GM12874 (cell line): ENCODE measurements around the gene LRRC43.

Source experiments
- CTCF ChIP-seq: IDR thresholded peaks from 2 replicates; pipeline ENCODE4 v1.5.1; 2011; ENCODE audit warnings: low read depth, mild to moderate bottlenecking, control low read depth, low read length, moderate library complexity; ENCODE audit not compliant: insufficient read depth

LRRC43 gene

GRCh38 chr12:122189626-122190475 lies 6.9 kb downstream of the LRRC43 start:
- TF ChIP-seq CTCF: no peak

- TF ChIP-seq CTCF: peak; percentile 87
Observed at GRCh38 chr12:122190842-122191668, 8.1 kb downstream of the LRRC43 start.

- TF ChIP-seq CTCF: no peak
Observed at GRCh38 chr12:122192441-122192840, 9.5 kb downstream of the LRRC43 start.

GRCh38 chr12:122194804-122195203 lies 11.9 kb downstream of the LRRC43 start:
- no peak for TF ChIP-seq CTCF

GRCh38 chr12:122195405-122195804 lies 12.5 kb downstream of the LRRC43 start:
- TF ChIP-seq CTCF: no peak

GRCh38 chr12:122197612-122197966 lies 14.7 kb downstream of the LRRC43 start:
- TF ChIP-seq CTCF: no peak
